IMR-90 (cell line): ENCODE measurements around the gene TNRC6A. TPM values are rescaled to one million over a fixed set of nuclear protein-coding genes. Genes with fewer than 3 reads are reported as not detected.

Experiments
- ATAC-seq: fragments of 200-7000 bp; cut with Tn5 transposase; 2 replicates; pipeline ENCODE4 v1.9.1; 2020; ENCODE audit warnings: low read depth, mild to moderate bottlenecking, moderate library complexity
- BruUV-seq: library from RNA; stranded (reverse); fragments of 400-500 nt; replicated peaks from 2 replicates; lab custom pipeline; 2021; lab: Mats Ljungman, UMichigan
- CTCF ChIA-PET: fragments of 300-600 bp; formaldehyde crosslinking; extraction: SDS; loops from one replicate; lab custom pipeline; 2021; ENCODE audit warnings: antibody characterized with exemption; lab: Yijun Ruan, JAX
- POLR2A ChIA-PET: fragments of 300-600 bp; sonication (Branson Sonifier 250); formaldehyde crosslinking; loops from one replicate; lab custom pipeline; 2022; ENCODE audit warnings: antibody characterized with exemption; ENCODE audit not compliant: unreplicated experiment; lab: Charles Lee
- DNase-seq: peaks from one replicate; pipeline ENCODE4 v3.0.0; 2013
- H2AFZ ChIP-seq: replicated peaks from 2 replicates; pipeline ENCODE3; 2013; ENCODE audit warnings: low read length, mild to moderate bottlenecking; ENCODE audit not compliant: poor library complexity
- H2AK5ac ChIP-seq: 2 replicates; pipeline ENCODE4 v1.6.1; 2013; ENCODE audit warnings: low read depth, low read length, inconsistent platforms
- H2AK9ac ChIP-seq: replicated peaks from 2 replicates; pipeline ENCODE3; 2013; ENCODE audit warnings: mild to moderate bottlenecking, low read depth, low read length, moderate library complexity; ENCODE audit not compliant: poor library complexity
- H2BK120ac ChIP-seq: 2 replicates; pipeline ENCODE4 v1.6.1; 2013; ENCODE audit warnings: low read depth, low read length, inconsistent platforms
- H2BK15ac ChIP-seq: 3 replicates; pipeline ENCODE4 v1.6.1; 2013; ENCODE audit warnings: low read depth, low read length, inconsistent platforms
- H2BK20ac ChIP-seq: 2 replicates; pipeline ENCODE4 v1.6.1; 2013; ENCODE audit warnings: low read depth, mild to moderate bottlenecking, inconsistent platforms, low read length, moderate library complexity
- H2BK5ac ChIP-seq: 2 replicates; pipeline ENCODE4 v1.6.1; 2013; ENCODE audit warnings: mild to moderate bottlenecking, low read depth, low read length, inconsistent platforms; ENCODE audit not compliant: poor library complexity, severe bottlenecking
- H3K14ac ChIP-seq: replicated peaks from 2 replicates; pipeline ENCODE4 v1.6.1; 2013; ENCODE audit warnings: low read depth, low read length, inconsistent platforms
- H3K18ac ChIP-seq: 2 replicates; pipeline ENCODE4 v1.6.1; 2013; ENCODE audit warnings: low read depth, low read length, control low read depth
- H3K23ac ChIP-seq: 2 replicates; pipeline ENCODE4 v1.6.1; 2013; ENCODE audit warnings: low read depth, low read length, inconsistent platforms
- H3K27ac ChIP-seq: 2 replicates; pipeline ENCODE4 v1.5.1; 2013; ENCODE audit warnings: mild to moderate bottlenecking, control low read depth, low read length; ENCODE audit not compliant: insufficient read depth
- H3K27me3 ChIP-seq: 2 replicates; pipeline ENCODE4 v1.6.1; 2013; ENCODE audit warnings: low read length; ENCODE audit not compliant: control insufficient read depth, insufficient read depth
- H3K36me3 ChIP-seq: 2 replicates; pipeline ENCODE4 v1.6.1; 2013; ENCODE audit warnings: low read length, mixed read lengths; ENCODE audit not compliant: control insufficient read depth, insufficient read depth
- H3K4ac ChIP-seq: 2 replicates; pipeline ENCODE4 v1.6.1; 2013; ENCODE audit warnings: low read depth, low read length, inconsistent platforms
- H3K4me1 ChIP-seq: 2 replicates; pipeline ENCODE4 v1.6.1; 2013; ENCODE audit warnings: low read length, mixed read lengths; ENCODE audit not compliant: control insufficient read depth, insufficient read depth
- H3K4me2 ChIP-seq: 2 replicates; pipeline ENCODE4 v1.6.1; 2013; ENCODE audit warnings: low read depth, mild to moderate bottlenecking, control low read depth, low read length, moderate library complexity
- H3K4me3 ChIP-seq: 2 replicates; pipeline ENCODE4 v1.5.1; 2013; ENCODE audit warnings: low read depth, mild to moderate bottlenecking, control low read depth, low read length, moderate library complexity; ENCODE audit not compliant: insufficient read depth
- H3K56ac ChIP-seq: 2 replicates; pipeline ENCODE4 v1.6.1; 2013; ENCODE audit warnings: low read length, inconsistent platforms; ENCODE audit not compliant: insufficient read depth; ENCODE audit errors: extremely low read depth
- H3K79me1 ChIP-seq, 2 experiments: 2 replicates each; pipeline ENCODE4 v1.6.1; 2013; ENCODE audit warnings: low read length in 2 of 2, inconsistent platforms in 1 of 2, low read depth in 1 of 2
- H3K9ac ChIP-seq: 2 replicates; pipeline ENCODE4 v1.6.1; 2013; ENCODE audit warnings: low read depth, low read length, control low read depth
- H3K9me1 ChIP-seq: 2 replicates; pipeline ENCODE4 v1.6.1; 2013; ENCODE audit warnings: low read length, inconsistent platforms; ENCODE audit not compliant: insufficient read depth
- H3K9me3 ChIP-seq: 2 replicates; pipeline ENCODE4 v1.6.1; 2013; ENCODE audit warnings: low read length; ENCODE audit not compliant: control insufficient read depth, insufficient read depth
- H4K20me1 ChIP-seq: 2 replicates; pipeline ENCODE4 v1.6.1; 2013; ENCODE audit warnings: low read length, inconsistent platforms; ENCODE audit not compliant: insufficient read depth
- H4K5ac ChIP-seq: 2 replicates; pipeline ENCODE4 v1.6.1; 2013; ENCODE audit warnings: mild to moderate bottlenecking, low read depth, low read length, control low read depth
- H4K8ac ChIP-seq, 2 experiments: 2 replicates each; pipeline ENCODE4 v1.6.1; 2013; ENCODE audit warnings: low read depth in 2 of 2, low read length in 2 of 2, control low read depth in 1 of 2, inconsistent platforms in 1 of 2
- H4K91ac ChIP-seq: 2 replicates; pipeline ENCODE4 v1.6.1; 2013; ENCODE audit warnings: low read depth, low read length, inconsistent platforms; ENCODE audit not compliant: insufficient read depth
- FOS ChIP-seq: fragments of 150-350 bp; IDR thresholded peaks from 2 replicates; pipeline ENCODE4 v1.6.1; 2016; ENCODE audit warnings: low read depth, low read length
- MAFK ChIP-seq: IDR thresholded peaks from 2 replicates; pipeline ENCODE4 v1.6.1; 2012; ENCODE audit warnings: low read depth, low read length, improper control_type of control experiment
- NFE2L2 ChIP-seq: fragments of 150-350 bp; IDR thresholded peaks from 2 replicates; pipeline ENCODE4 v1.6.1; 2016; ENCODE audit warnings: low read depth, mild to moderate bottlenecking, low read length
- POLR2A ChIP-seq: IDR thresholded peaks from 2 replicates; pipeline ENCODE4 v1.6.1; 2012; ENCODE audit warnings: mild to moderate bottlenecking, low read depth, low read length
- WGBS, 2 experiments: methylation state at CpG; one replicate each; pipeline versions ENCODE4 v1.1.5 to v1.1.7; 2013; ENCODE audit warnings: missing lambda C conversion rate in 2 of 2; ENCODE audit not compliant: insufficient read length in 1 of 2; ENCODE audit errors: extremely low coverage in 2 of 2; 5-methylcytosine and 5-hydroxymethylcytosine counted together
- dilution Hi-C: fragments of 300-500 bp; cut with HindIII; formaldehyde crosslinking; loops from one replicate; pipeline ENCODE4 v1.14.3; 2018; ENCODE audit warnings: low sequenced_read_pairs; ENCODE audit not compliant: unreplicated experiment
- in situ Hi-C: fragments of 300-500 bp; cut with MboI; formaldehyde crosslinking; loops from 3 replicates; pipeline ENCODE4 v1.14.3; 2019; ENCODE audit warnings: low sequenced_read_pairs, inconsistent platforms, mixed read lengths
- intact Hi-C: fragments of 100-400 bp; cut with micrococcal nuclease; formaldehyde crosslinking; loops from 2 replicates; pipeline ENCODE4 v1.10.0; 2022
- polyA plus RNA-seq, 3 experiments: library from polyadenylated mRNA; depleted of rRNA; stranded (reverse); fragments of >200 nt; gene quantifications; 2 replicates each; pipeline ENCODE4 v1.2.3, GENCODE V29; 2012; ENCODE audit warnings: low replicate concordance in 1 of 3
- total RNA-seq: library from RNA; depleted of rRNA; stranded (reverse); fragments of >200 nt; gene quantifications from 2 replicates; pipeline ENCODE4 v1.2.3, GENCODE V29; 2012

The TNRC6A gene
- total and polyA plus RNA-seq, 2 of the 4 experiments (the other 2 are of a cell fraction): 32.4 to 42.3 TPM

DNA sequence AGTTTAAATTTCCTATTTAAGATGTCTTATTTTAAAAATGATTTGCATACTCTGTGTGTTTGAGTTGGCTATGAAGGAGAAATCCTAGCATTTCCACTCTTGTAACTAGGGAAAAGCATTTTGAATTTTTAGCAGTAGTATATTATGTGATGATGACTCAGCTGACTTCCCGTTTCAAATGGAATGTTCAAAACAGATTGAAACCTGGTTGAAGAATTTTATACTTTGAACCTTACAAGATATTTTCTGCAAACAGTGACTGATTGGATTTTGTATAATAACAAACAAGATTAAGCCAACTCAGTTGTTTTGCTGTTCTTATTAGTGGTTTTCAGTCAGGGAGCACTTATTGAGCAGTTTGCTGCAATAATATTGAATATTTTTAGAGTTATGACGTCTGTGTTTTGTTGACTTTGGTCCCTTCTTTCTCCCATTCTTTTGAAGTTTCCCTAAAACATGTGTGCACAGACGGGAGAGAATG lies 8.0 kb downstream of the TNRC6A start:
- Histone ChIP-seq H3K23ac (no peak overlapping the region), H2BK120ac (no peak overlapping the region), H3K4me3 (no peak overlapping the region), H4K5ac (no peak overlapping the region), H3K36me3 (peaks cover 15% of the 10 kb centered on the region), H3K27me3 (no peaks in the 10 kb centered on the region), H2BK15ac (no peak overlapping the region), H2AK5ac (no peak overlapping the region), H3K9me3 (no peaks in the 10 kb centered on the region), H3K56ac (no peak overlapping the region), H3K4me1 (peaks cover 27% of the 10 kb centered on the region), H2AK9ac (no peak overlapping the region), H3K18ac (no peak overlapping the region; the same call in 1 of the 2 replicates), H3K9me1 (peaks cover 27% of the 10 kb centered on the region), H3K79me1 (peaks cover 11 to 79% of the 10 kb centered on the region in 2 experiments), H2AFZ (no peak overlapping the region), H3K14ac (no peak overlapping the region), H3K4ac (no peak overlapping the region), H2BK5ac (peak overlapping the region; percentile 89), H3K27ac (peak overlapping the region; percentile 93; the same call in 1 of the 2 replicates), H2BK20ac (no peak overlapping the region), H4K8ac (no peak overlapping the region), H3K4me2 (peak overlapping the region; percentile 87), H4K20me1 (peaks cover 82% of the 10 kb centered on the region), H3K9ac (no peak overlapping the region), H4K91ac (no peak overlapping the region)
- ChIA-PET CTCF (no interaction called here), POLR2A (no interaction called here)
- intact Hi-C loops (loop anchor here (2.0 kb wide), 1 partner anchor 157 kb away; no protein-coding TSS in a partner anchor), in situ Hi-C loops (no loop called here), dilution Hi-C loops (no loop called here)
- DNase-seq: peak; percentile 70
- no TSS peak for BruUV-seq
- ATAC-seq: peak; percentile 78
- TF ChIP-seq MAFK (peak; percentile 65), FOS (peak; percentile 31; the same call in 1 of the 2 replicates), POLR2A (no peak), NFE2L2 (peak; percentile 36; the same call in 1 of the 2 replicates)
- WGBS, 2 experiments: no CpG with 5 or more reads among the region's 3 CpGs
